Cardiac muscle cell (in vitro differentiated cells and primary cell): ENCODE results near the gene SMIM12. TPM values are rescaled to one million over a fixed set of nuclear protein-coding genes. Genes with fewer than 3 reads are reported as not detected.

Source experiments
- DNase-seq, 2 donors: peaks; one replicate each; pipeline versions ENCODE4 v3.0.0 to v3.0.0-alpha.2; 2010 to 2017; ENCODE audit warnings: low read depth in 1 of 2, low spot score in 1 of 2
- H3K27ac ChIP-seq: fragments of 200-600 bp; sonication (generic); 2 replicates; pipeline ENCODE4 v1.5.1; 2016
- H3K27me3 ChIP-seq: fragments of 200-600 bp; sonication (generic); 2 replicates; pipeline ENCODE4 v1.6.0; 2016; ENCODE audit warnings: control low read depth
- H3K36me3 ChIP-seq: fragments of 200-600 bp; sonication (generic); 2 replicates; pipeline ENCODE4 v1.5.1; 2016; ENCODE audit warnings: control low read depth
- H3K4me1 ChIP-seq: fragments of 200-600 bp; sonication (generic); 2 replicates; pipeline ENCODE4 v1.8.1; 2017; ENCODE audit warnings: low read depth, mild to moderate bottlenecking, mixed run types
- H3K4me3 ChIP-seq: fragments of 200-600 bp; sonication (generic); 2 replicates; pipeline ENCODE4 v1.5.1; 2016; ENCODE audit warnings: mild to moderate bottlenecking
- H3K9me3 ChIP-seq: fragments of 200-600 bp; sonication (generic); 2 replicates; pipeline ENCODE4 v1.5.1; 2017; ENCODE audit warnings: low read depth, mild to moderate bottlenecking, control low read depth
- polyA plus RNA-seq: library from polyadenylated mRNA; unstranded; fragments of >200 nt; fragmentation: Nextera tagmentation; extraction: Ambion mirVana; gene quantifications from 2 replicates; pipeline ENCODE4 v1.2.1, GENCODE V29; 2016
- total RNA-seq: library from RNA; depleted of rRNA; stranded (reverse); fragments of >200 nt; gene quantifications from 2 replicates; pipeline ENCODE4 v1.2.3, GENCODE V29; 2016
- TF ChIP-seq, protein P1 (sequence below): IDR thresholded peaks from 2 replicates; pipeline ENCODE4 v1.5.1; 2012; ENCODE audit warnings: low read depth, mild to moderate bottlenecking, low read length

The SMIM12 gene
- total and polyA plus RNA-seq, 2 experiments from 2014 or later: 15.4 to 61.2 TPM

GRCh38 chr1:34899471-34899870 is 39.9 kb upstream of the SMIM12 start:
- H3K4me3 ChIP-seq: no peak overlapping the region
- H3K9me3 ChIP-seq: no peaks in the 10 kb centered on the region
- DNase-seq: no peak
- H3K27ac ChIP-seq: no peak overlapping the region
- no peaks in the 10 kb centered on the region for H3K4me1 ChIP-seq
- H3K27me3 ChIP-seq: no peaks in the 10 kb centered on the region
- H3K36me3 ChIP-seq: no peaks in the 10 kb centered on the region
- TF ChIP-seq, protein P1, sequence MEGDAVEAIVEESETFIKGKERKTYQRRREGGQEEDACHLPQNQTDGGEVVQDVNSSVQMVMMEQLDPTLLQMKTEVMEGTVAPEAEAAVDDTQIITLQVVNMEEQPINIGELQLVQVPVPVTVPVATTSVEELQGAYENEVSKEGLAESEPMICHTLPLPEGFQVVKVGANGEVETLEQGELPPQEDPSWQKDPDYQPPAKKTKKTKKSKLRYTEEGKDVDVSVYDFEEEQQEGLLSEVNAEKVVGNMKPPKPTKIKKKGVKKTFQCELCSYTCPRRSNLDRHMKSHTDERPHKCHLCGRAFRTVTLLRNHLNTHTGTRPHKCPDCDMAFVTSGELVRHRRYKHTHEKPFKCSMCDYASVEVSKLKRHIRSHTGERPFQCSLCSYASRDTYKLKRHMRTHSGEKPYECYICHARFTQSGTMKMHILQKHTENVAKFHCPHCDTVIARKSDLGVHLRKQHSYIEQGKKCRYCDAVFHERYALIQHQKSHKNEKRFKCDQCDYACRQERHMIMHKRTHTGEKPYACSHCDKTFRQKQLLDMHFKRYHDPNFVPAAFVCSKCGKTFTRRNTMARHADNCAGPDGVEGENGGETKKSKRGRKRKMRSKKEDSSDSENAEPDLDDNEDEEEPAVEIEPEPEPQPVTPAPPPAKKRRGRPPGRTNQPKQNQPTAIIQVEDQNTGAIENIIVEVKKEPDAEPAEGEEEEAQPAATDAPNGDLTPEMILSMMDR: no peak

DNA sequence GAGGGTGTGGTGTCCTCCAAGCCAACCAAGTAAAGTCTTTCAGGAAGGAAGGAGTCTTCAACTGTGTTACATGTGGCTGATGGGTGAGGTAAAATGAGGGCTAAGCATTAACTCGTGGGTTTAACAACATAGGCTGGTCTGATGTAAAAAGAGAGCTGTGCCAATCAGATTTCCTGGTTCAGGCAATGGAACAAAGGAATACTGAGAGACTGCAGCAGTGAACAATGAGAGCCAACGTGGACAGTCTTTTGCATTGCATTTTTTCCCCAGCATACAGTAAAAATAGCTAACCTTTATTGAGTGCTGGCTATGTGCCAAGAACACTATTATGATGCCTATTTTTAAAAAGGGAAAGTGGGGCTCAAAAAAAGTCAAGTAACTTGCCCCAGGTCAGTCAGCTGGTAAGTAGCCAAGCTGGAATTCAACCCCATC is 38.8 kb upstream of the SMIM12 start:
- no peaks in the 10 kb centered on the region for H3K9me3 ChIP-seq
- no peaks in the 10 kb centered on the region for H3K36me3 ChIP-seq
- no peak overlapping the region for H3K4me3 ChIP-seq
- TF ChIP-seq, protein P1: no peak
- H3K4me1 ChIP-seq: no peaks in the 10 kb centered on the region
- no peaks in the 10 kb centered on the region for H3K27me3 ChIP-seq
- no peak overlapping the region for H3K27ac ChIP-seq
- no peak for DNase-seq

- Histone ChIP-seq H3K27me3 (no peaks in the 10 kb centered on the region), H3K27ac (no peak overlapping the region), H3K9me3 (no peaks in the 10 kb centered on the region), H3K36me3 (no peaks in the 10 kb centered on the region), H3K4me1 (no peaks in the 10 kb centered on the region), H3K4me3 (no peak overlapping the region)
- DNase-seq: no peak
- TF ChIP-seq, protein P1: no peak
Measured at GRCh38 chr1:34896612-34897011, 37.1 kb upstream of the SMIM12 start.

- Histone ChIP-seq H3K4me3 (no peak overlapping the region), H3K36me3 (no peaks in the 10 kb centered on the region), H3K4me1 (no peaks in the 10 kb centered on the region), H3K9me3 (no peaks in the 10 kb centered on the region), H3K27me3 (peaks cover 41% of the 10 kb centered on the region), H3K27ac (no peak overlapping the region)
- TF ChIP-seq, protein P1: no peak
- peak in 1 of 2 donors; percentile 18 for DNase-seq
Measured at GRCh38 chr1:34889705-34890104, 30.2 kb upstream of the SMIM12 start.

DNA sequence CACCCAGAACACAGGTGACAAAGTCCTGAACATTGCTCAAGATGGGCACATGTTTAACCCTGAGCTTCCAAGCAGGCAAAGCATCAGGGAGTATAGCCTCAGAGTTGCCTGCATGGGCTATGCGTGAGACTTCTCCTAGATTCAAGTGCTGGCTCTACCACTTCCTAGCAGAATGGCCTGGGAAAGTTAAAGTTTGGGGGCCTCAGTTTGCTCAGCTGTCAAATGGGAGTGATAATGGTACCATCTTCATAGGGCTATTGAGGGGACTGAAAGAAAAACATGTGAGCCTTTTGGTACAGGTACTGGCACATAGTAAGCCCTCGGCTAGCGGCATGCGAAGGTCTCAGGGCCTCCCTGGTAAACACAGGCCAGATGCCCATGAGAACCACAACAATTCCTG is 28.0 kb upstream of the SMIM12 start:
- H3K27me3 ChIP-seq: peaks cover 62% of the 10 kb centered on the region
- no peak for DNase-seq
- no peaks in the 10 kb centered on the region for H3K9me3 ChIP-seq
- no peak overlapping the region for H3K27ac ChIP-seq
- H3K4me1 ChIP-seq: no peaks in the 10 kb centered on the region
- TF ChIP-seq, protein P1: no peak
- no peaks in the 10 kb centered on the region for H3K36me3 ChIP-seq
- H3K4me3 ChIP-seq: no peak overlapping the region
